ENCODE measurements around the gene MCU.
"Not testable (repeated sequence)": the region's sequence is repeated elsewhere in the genome, so short reads cannot be mapped to it uniquely, and the experiment has no call there.

The MCU gene

GRCh38 chr10:72851509-72851908, 159.6 kb downstream of the MCU start:
- no peak for DNase-seq

DNA sequence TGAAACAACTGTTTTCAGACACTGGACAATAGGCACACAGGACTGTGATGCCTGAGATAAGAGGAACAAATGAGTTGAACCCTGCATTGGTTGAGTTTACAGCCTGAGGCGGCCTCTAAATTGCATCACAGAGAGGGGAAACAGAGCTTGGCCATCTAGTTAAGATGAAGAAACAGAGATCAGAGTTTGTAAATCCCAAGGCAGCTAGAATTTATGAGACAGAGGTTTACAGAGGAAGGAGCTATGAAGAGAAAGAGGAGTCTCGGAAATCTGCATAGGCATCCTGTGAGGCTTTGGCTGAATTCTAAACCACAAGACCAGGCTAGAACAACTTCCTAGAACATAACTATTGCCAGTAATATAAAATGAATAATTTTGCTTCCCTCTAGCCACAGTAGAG, 160.6 kb downstream of the MCU start:
- DNase-seq, result no peak

DNA sequence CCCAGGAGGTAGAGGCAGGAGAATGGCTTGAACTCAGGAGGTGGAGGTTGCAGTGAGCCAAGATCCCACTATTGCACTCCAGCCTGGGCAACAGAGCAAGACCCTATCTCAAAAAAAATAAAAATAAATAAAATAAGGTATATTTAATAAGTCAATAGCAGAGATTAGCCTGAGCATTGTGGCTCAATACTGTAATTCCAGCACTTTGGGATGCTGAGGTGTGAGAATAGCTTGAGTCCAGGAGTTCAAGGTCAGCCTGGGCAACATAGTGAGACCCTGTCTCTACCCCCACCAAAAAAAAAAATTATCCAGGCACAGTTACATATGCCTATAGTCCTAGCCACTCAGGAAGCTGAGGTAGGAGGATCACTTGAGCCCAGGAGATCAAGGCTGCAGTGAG, 163.2 kb downstream of the MCU start:
- no peak for DNase-seq

DNA sequence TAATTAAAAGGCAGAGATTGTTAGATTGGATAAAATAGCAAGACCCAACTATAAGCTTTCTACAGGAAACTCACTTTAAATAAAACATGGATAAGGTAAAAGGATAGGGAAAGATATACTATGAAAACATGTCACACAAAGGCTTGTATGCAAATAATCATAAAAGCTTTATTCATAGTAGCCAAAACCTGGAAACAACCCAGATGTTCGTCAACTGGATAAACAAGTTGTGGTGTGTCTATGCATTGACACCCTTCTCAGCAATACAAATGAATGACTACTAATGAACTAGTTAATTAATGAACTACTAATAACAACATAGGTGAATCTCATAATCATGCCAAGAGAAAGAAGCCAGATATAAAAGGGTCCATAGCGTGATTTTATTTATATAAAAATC, 163.8 kb downstream of the MCU start:
- no peak for DNase-seq

DNA sequence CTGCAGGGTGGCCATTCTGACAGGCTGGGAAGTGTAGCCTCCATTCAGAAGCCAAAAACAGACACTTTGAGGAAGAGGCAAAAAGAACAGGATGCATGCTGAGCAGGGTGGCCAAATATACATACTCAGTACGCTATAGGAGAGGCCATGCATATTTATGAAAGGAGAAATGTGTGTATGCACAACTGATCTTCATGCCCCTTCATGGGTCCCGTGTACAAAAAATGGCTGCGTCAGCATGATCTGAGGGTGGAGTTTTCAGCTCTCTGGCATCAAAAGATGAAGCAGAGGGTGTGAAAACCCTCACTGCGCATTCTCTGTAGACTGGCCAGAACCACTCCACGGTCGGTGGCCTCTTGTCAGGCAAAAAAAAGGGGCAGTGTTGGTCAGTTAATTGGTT, 166.1 kb downstream of the MCU start:
- DNase-seq, result no peak

DNA sequence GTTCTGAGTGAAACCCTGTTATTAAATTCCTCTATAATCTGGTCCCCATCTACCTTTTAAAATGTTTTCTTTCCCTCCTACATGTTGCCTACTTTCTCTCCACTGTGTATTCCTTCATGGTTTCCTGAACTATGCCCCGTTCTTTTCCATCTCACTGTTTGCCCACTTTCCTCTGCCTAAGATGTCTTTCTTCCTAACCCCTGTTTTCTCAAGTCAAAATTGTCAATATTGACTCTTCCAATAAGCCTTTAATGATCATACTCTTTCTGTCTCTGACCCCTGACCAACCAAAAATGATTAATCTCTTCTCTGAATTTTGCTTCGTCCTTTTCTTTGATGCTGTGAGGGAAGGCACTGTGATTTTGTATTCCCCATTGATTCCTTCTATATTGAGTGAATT, 171.0 kb downstream of the MCU start:
- DNase-seq, result no peak

DNA sequence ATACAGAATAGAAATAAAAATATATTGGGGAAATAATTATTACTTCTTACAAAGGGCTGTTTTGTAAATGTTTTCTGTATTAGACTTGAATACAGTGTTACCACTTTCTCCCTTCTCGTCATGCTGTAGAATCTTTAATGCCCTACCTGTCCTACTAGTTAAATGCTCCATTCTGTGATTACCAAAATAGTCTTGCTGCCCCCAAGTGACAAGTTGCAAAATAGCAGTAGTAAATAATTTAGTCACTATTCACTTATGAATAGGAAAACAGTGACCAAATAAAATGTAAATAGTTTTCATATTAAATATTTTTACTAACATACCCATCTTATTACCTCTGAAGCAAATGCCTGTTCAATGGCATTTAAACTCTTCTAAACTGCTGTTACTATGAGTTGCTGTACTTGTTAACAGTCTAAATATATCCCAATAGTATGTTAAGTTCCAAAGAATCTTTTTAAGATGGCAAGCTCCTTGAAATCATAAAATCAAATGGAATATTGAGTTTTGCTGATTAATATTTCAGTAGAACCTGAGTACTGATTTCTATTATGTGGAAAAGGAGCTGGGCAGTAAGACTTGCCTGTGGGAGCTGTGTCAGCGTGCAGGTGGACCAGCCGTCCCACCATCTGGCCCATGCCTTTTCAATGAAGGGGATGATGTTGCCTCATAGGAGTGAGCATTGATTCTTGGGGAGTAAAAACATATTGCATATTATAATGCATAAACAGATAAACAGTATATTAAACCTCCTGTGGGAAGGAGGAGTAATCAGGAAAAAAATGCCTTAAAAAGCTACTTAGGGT, 183.5 kb downstream of the MCU start:
- no peak for DNase-seq

DNA sequence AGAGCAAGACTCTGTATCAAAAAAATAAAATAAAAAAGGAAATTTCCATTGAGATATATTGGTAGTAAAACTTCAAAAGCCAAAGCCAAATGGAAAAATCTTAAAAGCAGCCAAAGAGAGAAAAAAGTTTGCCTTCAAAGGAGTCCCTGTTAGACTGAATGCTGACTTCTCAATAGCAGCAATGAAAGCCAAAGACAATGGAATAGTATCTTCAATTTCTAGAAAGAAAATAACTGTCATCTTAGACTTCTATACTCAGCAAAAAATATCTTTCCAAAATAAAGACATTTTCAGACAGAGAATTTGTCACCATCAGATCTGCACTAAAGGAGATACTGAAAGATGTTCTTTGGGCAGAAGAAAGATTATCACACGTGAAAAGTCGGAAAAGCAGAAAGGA, 187.3 kb downstream of the MCU start:
- no peak for DNase-seq

- no peak for DNase-seq
These were observed 189.3 kb downstream of the MCU start for GRCh38 chr10:72881291-72881690.

DNA sequence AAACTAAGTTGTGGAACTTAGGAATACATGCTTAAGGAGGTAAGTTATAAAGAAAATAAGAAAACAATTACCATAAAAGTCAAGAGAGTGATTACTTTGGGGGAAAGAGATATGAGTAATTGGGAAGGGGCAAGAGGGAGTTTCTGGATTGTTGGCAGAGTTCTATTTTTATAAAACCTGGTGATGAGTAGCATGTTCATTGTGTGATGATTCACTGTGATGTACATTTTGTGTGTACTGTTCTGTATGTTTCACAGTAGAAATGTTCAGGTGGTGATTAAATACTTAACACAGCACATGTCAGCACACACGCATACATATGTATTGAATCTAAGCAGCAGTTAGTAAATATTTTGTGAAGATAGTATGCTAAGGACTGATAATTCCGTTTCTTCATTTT, 191.9 kb downstream of the MCU start:
- no peak for DNase-seq

- DNase-seq, result no peak
These were observed 194.0 kb downstream of the MCU start for GRCh38 chr10:72885953-72886352.

- peak; percentile 47 for DNase-seq
These were observed 194.7 kb downstream of the MCU start for GRCh38 chr10:72886621-72887020.

- DNase-seq, result no peak
These were observed 195.1 kb downstream of the MCU start for GRCh38 chr10:72887043-72887442.

- DNase-seq, result no peak
These were observed 196.3 kb downstream of the MCU start for GRCh38 chr10:72888151-72888638.

DNA sequence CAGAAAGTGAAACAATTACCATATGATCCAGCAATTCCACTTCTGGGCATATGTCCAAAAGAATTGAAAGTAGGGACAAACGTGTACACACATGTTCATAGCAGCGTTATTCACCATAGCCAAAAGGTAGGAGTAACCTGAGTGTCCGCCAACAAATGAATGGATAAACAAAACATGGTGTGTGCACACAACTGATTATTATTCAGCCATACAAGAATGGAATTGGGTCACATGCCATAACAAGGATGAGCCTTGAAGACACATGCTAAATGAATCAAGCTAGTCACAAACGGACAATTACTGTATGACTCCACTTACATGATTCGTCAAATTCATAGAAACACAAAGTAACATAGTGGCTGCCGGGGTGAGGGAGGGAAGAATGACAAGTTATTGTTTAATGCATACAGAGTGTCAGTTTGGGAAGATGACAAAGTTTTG, 197.5 kb downstream of the MCU start:
- DNase-seq, result no peak

- no peak for DNase-seq
These were observed 198.1 kb downstream of the MCU start for GRCh38 chr10:72890086-72890485.

DNA sequence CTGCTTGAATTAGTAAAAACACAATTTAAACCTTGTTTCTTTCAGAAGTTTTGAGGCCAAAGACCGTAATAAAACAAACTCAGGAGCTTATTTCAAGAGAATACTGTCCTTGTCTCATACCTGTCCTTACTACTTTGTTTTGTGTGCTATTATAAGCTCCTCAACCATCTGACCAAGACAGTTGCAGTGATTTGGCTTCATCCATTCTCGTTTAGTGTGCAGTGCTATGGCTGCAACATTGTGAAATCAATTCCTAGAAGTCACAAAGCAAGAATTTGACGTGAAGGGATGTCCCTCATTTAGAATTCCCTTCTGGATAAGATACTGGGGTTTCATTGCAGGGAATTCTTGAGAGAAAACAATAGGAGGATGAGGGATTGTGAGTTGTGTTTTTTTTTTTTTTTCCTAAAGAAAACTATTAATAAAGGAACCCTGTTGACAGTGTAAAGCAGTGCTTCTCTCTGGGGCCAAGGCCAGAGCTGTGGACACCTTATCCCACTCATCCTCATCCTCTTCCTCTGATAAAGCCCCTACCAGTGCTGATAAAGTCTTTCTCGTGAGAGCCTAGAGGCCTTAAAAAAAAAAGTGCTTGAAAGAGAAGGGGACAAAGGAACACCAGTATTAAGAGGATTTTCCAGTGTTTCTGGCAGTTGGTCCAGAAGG, 201.3 kb downstream of the MCU start, which contains the start of gene OIT3:
OIT3 (plus strand) TSS at position 604 of the 663 bp plus-strand sequence. CDS start 60 bp downstream, outside the sequence.
- DNase-seq, result no peak

DNA sequence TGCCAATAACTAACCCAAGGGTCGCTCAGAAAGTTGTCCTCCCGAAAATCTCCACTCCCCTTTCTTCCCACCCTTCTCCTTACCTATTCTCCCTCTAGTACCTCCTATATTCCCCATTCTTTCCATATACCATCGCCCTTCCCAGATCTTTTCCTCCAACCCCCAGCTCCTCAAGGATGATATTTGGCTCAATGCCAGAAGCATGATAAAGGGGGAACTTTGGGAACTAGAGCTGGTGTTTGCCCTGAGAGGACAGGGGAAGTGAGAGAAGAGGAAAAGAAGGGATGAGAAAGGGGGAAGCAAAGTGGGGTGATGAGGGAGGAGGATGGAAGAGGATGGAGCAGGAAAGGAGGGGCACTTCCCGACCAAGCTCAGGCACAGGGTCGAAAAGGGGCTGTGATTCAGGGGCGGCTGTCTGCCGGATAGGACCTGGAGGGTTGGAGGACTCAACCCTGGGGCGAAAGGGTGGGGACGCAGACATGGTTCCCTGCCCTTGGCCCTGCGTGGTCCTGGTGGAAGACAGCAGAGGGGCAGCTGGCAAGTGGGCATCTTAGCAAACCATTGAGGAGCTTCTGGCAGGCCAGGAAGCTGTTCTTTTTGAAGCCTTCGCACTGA, 203.4 kb downstream of the MCU start:
- DNase-seq, result no peak

DNA sequence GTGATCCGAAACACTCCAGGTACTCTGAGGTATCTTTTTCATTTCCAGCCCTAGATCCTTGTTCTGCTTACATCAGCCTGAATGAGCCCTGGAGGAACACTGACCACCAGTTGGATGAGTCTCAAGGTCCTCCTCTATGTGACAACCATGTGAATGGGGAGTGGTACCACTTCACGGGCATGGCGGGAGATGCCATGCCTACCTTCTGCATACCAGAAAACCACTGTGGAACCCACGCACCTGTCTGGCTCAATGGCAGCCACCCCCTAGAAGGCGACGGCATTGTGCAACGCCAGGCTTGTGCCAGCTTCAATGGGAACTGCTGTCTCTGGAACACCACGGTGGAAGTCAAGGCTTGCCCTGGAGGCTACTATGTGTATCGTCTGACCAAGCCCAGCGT, 206.7 kb downstream of the MCU start:
- no peak for DNase-seq

DNA sequence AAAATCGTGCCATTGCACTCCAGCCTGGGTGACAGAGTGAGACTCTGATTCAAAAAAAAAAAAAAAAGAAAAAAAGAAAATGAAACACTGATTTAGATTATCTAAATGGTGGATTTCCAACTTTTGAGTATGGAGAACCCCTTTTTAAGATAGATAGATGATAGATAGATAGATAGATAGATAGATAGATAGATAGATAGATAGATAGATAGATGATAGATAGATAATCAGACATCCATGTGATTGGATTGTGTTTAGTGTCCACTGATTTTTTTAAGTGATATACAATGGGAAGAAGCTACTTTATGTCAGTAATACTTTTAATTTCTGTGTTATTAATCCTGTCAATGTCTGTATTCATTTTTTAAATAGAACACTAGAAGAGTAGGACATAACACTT, 207.6 kb downstream of the MCU start:
- no peak for DNase-seq

DNA sequence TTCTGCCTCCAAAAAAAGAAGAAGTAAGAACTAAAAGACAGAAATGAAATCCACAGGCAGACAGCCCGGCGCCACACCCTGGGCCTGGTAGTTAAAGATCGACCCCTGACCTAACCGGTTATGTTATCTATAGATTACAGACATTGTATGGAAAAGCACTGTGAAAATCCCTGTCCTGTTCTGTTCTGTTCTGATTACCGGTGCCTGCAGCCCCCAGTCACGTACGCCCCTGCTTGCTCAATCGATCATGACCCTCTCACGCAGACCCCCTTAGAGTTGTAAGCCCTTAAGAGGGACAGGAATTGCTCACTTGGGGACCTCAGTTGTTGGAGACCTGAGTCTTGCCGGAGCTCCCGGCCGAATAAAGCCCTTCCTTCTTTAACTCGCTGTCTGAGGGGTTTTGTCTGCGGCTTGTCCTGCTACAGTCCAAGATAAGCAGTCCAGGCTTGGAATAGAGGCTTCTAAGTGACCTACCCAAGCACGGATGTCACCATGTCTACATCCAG, 212.1 kb downstream of the MCU start:
- DNase-seq, result not testable (repeated sequence)

DNA sequence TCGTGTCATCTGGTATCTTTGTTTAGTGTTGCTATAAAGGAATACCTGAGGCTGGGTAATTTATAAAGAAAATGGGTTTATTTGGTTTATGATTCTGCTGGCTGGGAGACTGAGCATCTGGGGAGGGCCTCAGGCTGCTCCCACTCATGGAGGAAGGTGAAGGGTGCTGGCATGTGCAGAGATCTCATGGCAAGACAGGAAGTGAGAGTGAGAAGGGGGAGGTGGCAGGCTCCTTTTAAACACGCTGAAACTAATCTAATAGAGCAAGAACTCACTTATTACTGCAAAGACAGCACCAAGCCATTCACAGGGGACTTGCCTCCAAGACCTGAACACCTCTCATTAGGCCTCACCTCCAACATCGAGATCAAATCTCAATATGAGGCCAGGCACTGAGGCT, 212.9 kb downstream of the MCU start:
- no peak for DNase-seq

GRCh38 chr10:72906446-72906845, 214.5 kb downstream of the MCU start:
- no peak for DNase-seq

- no peak for DNase-seq
These were observed 218.8 kb downstream of the MCU start for GRCh38 chr10:72910705-72911104.
